NCI-H1930 (cell line): Measurements from ENCODE around the gene S100A5.
A peak's percentile ranks its signal among the peaks of the same experiment; 100 is the strongest.
"Not testable (repeated sequence)": the region's sequence is repeated elsewhere in the genome, so short reads cannot be mapped to it uniquely, and the experiment has no call there.

Experiments
- DNase-seq, 2 experiments: peaks; one replicate each; lab custom pipeline; 2025; lab: John Stamatoyannopoulos, UW

Gene S100A5, protein sequence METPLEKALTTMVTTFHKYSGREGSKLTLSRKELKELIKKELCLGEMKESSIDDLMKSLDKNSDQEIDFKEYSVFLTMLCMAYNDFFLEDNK

DNA sequence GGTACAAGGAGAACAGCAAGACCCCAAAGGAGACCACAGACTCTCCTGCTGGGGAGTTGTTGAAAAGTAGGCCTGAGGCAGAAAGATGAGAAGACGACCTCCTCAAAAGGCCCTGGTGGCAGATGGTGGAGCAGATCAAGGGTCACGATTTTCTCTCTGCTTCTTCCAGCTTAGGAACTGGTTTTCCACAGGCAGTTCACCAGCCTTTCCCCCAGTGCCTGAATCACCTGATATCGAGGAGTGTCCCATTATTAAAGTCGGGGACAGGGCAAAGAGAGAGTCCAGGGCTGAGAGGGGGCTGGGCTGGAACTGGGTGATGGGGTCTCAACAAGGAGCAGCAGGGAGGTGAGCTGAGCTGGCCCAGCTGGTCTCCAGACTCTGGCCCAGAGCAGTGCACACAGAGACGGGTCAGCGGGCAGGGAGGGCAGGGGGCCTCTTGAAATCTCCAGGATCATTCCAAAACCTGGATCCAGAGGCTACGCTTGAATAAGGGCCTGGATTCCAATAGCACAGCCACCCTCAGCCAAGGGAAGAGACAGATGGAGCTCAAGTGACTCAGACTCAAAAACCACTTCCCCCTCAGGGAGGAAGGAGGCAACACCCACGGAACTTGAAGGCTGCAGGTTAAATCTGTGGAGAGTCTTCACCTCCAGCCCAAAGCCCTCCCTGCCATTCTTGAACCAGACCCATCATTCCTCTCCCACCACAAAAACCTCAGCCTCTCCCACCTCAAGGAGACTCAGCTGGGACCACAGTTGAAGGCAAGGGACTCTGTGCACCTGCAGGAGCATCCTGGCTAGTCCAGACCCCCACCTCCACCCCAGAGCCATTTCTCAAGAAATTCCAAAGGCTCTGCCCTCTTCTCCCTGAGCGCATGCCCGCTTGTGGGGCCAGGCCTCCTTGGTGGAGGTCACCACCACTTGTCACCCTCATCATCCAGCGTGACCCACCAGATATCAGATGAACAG lies at the start of gene S100A5:
Gene S100A5 (minus strand): TSS at position 541 of the 968 bp plus-strand sequence. CDS start 743 bp downstream, outside the sequence.
- no peak for DNase-seq

DNA sequence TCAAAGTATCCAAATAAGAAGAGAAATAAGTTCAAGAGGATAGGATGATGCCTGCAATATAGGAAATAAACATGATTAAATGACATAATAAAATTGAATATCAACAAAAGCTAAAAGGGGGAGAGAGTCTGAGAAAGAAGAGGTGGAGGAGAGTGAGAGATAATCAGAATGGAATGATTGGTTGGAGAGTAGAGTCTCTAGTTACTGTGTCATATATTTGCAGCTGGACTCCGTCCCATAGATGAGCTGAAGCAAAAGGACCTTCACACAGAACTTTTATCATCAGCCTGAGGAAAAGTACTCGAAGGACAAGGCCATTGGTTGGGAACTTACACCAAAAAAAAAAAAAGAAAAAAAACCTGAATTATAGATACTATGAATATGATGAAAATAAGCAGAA lies 47.7 kb upstream of the S100A5 start:
- DNase-seq, result no peak

- not testable (repeated sequence) for DNase-seq
Measured at GRCh38 chr1:153588033-153588432, 47.3 kb upstream of the S100A5 start.

GRCh38 chr1:153587314-153587713 lies 46.6 kb upstream of the S100A5 start:
- DNase-seq, result no peak

DNA sequence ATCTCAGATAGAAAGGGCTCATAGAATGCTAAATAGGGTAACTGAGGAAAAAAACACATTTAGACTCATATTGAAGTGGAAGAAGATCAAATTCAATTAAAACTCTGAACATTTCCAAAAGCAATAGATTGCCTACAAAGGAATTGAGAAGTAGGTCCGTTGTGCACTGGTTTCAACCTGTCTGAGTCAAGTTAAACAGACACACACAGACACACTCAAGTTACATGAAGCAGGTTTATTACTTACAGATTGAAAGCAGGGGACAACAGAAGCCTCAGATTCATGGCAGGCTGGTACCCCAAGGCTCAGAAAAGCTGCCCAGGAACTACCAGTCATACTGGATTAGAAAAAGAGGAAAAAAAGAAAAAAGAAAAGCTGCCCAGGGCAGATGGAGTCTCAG lies 45.6 kb upstream of the S100A5 start:
- DNase-seq, result no peak

GRCh38 chr1:153585006-153585405 lies 44.3 kb upstream of the S100A5 start:
- DNase-seq, result no peak

- DNase-seq, result no peak
Measured at GRCh38 chr1:153583976-153584375, 43.2 kb upstream of the S100A5 start.

DNA sequence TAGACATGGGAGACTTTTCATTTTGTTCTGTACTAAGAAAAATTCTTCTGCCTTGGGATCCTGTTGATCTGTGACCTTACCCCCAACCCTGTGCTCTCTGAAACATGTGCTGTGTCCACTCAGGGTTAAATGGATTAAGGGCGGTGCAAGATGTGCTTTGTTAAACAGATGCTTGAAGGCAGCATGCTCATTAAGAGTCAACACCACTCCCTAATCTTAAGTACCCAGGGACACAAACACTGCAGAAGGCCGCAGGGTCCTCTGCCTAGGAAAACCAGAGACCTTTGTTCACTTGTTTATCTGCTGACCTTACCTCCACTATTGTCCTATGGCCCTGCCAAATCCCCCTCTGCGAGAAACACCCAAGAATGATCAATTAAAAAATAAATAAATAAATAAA lies 42.8 kb upstream of the S100A5 start:
- not testable (repeated sequence) for DNase-seq

GRCh38 chr1:153582836-153583235 lies 42.1 kb upstream of the S100A5 start:
- not testable (repeated sequence) for DNase-seq

GRCh38 chr1:153578936-153579335 lies 38.2 kb upstream of the S100A5 start:
- DNase-seq, result no peak

DNA sequence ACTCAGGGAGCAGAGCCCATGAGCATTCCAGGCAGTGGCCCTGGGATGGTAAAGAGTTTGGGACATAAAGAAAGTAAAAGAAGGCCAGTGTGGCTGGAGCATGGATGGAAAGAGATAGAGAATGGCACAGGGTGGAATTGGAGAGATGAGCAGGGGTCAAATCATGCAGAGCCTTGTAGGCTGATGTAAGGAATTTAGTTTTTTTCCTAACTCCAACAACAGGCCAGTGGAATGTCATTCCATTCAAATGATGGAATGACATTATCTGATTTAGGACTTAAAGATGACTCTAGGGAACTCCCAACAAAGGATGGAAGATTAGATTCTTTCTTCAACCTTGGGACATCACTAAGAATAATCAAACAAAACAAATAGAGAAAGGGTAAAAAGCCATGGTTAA lies 37.8 kb upstream of the S100A5 start:
- no peak for DNase-seq

DNA sequence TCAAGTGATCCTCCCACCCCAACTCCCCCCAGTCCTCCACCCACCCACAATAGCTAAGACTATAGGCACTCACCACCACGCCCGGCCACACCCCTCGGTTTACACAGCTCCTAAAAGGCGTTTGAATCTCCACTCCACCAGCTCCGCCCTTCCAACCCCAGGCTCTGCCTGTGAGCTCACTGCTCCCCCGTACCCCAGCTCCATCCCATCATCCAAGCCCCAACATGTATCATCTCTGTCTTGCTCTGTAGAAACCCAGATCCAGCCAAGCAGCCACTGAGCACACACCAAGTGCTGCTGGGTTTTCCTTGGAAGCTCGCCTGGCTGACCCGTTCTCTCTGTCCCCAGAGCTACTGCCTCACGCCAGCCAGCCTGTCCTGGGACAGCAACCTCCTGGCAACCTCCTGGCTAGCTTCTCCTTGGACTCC lies 36.9 kb upstream of the S100A5 start:
- DNase-seq, result no peak

DNA sequence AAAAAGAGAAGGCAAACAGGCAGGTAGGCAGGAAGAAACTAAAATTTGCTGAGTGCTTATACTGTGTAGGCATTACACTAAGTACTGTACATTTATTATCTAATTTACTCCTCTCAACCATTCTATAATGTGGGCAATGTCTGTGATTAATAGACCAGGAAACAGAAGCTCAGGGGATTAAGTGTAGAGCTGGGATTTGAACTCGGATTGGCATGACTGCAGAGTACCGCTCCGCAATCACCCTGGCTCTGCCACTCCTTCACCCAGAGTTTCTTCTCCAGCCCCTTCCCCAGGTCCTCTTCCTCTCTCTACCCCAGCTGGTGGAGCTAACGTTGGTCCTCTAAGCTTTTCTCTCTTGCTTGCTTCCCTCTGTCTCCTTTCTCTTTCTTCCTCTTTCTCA lies 36.4 kb upstream of the S100A5 start:
- DNase-seq, result no peak

- DNase-seq, result not testable (repeated sequence)
Measured at GRCh38 chr1:153575497-153575896, 34.8 kb upstream of the S100A5 start.

DNA sequence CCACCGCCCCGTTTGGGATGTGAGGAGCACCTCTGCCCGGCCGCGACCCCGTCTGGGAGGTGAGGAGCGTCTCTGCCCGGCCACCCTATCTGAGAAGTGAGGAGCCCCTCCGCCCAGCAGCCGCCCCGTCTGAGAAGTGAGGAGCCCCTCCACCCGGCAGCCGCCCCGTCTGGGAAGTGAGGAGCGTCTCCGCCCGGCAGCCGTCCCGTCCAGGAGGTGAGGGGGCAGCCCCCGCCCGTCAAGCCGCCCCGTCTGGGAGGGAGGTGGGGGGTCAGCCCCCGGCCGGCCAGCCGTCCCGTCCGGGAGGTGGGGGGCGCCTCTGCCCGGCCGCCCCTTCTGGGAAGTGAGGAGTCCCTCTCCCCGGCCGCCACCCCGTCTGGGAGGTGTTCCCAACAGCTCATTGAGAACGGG lies 34.4 kb upstream of the S100A5 start:
- not testable (repeated sequence) for DNase-seq

GRCh38 chr1:153573351-153573750 lies 32.6 kb upstream of the S100A5 start:
- DNase-seq, result no peak

DNA sequence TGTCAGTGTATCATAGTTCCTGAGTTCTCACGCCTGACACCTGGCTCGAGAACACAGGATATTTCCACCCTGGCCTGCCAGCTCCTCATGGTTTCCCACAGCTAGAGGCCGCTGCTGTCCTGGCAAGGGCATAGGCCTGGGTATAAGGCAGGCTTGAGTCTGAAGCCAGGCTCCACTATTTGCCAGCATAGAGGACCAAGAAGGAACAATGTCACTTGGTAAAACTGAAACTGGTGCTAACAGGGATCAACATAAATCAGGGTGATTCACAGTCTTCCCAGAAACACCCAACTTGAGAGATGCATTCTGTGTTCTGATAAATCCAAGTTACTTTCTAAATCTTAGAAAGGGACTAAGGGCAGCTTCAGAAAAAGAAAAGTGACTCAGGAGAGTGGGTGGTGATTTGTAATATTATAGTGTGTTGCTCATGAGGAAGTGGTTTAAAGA lies 31.9 kb upstream of the S100A5 start:
- peak; percentile 20 to 38 for DNase-seq

DNA sequence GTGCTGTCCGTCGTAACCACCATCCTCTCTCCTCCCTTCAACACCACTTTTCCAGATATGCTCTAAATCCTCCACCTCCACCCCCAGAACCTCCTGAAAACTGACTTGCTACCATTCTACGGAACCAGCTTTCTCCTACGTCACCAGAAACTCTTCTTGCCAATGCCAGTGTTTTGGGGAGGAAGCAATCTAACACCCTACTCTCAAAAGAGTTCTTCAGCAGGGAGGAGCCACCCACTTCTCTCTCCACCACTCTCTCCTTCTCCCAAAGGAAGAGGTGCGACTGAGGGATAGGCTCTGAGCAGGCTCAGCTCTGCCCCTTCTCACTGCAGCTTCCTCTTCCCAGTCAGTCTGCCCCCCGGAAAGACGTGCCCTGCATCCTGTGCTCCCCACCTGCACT lies 31.0 kb upstream of the S100A5 start:
- DNase-seq, result no peak

DNA sequence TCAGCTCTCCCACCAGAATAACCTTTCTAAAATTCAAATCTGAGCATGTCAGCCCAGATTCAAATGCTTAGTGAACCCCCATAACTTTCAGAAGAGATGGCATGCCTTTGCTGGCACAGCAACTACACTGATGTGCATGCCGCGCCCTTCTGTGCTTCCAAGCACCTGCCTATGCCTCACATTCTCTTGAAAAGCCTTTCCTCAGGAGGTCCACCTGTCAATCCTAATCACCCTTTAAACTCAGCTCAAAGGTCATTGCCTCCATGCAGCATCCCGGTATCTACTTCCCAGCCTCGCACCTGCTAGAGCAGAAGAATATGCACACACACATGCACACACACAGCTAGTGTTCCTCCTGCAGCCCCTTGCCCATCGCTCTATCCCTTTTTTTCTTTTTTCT lies 30.1 kb upstream of the S100A5 start:
- DNase-seq, result no peak

DNA sequence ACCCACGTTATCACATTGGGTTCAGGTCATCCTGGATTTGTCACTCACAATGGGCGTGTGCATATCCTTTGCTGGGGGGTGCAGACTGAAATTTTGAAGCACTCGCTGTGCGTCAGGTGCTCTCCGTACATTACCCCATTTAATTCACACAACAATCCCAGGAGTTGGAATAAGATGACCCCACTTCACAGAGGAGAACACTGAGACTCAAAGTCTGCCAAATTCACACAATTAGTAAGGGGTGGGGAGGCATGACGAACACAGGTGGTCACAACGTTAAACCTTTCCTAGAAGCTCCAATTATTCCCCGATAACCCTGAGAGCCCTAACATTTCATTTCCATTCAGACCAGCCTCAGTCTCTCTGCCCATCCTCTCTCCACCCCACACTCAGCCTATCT lies 28.7 kb upstream of the S100A5 start:
- no peak for DNase-seq

- DNase-seq, result peak; percentile 75 to 78
Measured at GRCh38 chr1:153568367-153569099, 27.8 kb upstream of the S100A5 start.

GRCh38 chr1:153567621-153568366 lies 27.1 kb upstream of the S100A5 start:
- DNase-seq, result no peak
